ENCODE measurements around the gene TNRC6C.
A peak's percentile ranks its signal among the peaks of the same experiment; 100 is the strongest.
"Not testable (repeated sequence)": the region's sequence is repeated elsewhere in the genome, so short reads cannot be mapped to it uniquely, and the experiment has no call there.

The TNRC6C gene

DNA sequence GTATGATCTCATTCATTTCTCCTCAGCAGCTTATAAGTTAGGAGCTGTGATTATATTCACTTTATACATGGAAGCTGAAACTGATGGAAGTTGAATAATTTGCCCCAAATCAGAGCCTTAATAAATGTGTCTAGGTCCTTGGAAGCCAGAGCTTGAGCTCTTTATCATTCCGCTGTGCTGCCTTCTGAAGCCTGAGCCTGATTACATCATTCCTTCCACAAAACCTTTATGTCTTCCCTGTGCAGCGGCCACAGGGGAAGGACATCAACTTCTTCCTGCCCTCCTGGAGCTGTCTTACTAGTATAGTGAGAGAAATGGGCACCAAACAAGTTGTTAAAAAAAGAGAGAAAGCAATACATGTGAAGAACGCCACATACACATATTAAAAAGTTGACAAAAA, 6.8 kb downstream of the TNRC6C start:
- no peak for DNase-seq

- DNase-seq: no peak
These were observed 8.0 kb downstream of the TNRC6C start for GRCh38 chr17:77966476-77966875.

- DNase-seq: no peak
These were observed 10.3 kb downstream of the TNRC6C start for GRCh38 chr17:77968788-77969187.

GRCh38 chr17:77972271-77972670, 13.8 kb downstream of the TNRC6C start:
- not testable (repeated sequence) for DNase-seq

- no peak for DNase-seq
These were observed 15.4 kb downstream of the TNRC6C start for GRCh38 chr17:77973953-77974352.

- no peak for DNase-seq
These were observed 15.9 kb downstream of the TNRC6C start for GRCh38 chr17:77974396-77974795.

DNA sequence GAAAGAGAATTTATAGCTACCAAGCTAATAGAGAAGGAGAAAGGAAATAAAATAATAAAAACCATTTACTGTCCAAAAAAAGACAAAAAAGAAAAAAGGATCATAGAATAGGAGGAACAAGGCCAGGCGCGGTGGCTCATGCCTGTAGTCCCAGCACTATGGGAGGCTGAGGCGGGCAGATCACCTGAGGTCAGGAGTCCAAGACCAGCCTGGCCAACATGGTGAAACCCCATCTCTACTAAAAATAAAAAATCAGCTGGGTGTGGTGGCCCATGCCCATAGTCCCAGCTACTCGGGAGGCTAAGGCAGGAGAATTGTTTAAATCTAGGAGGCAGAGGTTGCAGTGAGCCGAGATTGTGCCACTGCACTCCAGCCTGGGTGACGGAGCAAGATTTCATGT, 23.9 kb downstream of the TNRC6C start:
- DNase-seq: not testable (repeated sequence)

DNA sequence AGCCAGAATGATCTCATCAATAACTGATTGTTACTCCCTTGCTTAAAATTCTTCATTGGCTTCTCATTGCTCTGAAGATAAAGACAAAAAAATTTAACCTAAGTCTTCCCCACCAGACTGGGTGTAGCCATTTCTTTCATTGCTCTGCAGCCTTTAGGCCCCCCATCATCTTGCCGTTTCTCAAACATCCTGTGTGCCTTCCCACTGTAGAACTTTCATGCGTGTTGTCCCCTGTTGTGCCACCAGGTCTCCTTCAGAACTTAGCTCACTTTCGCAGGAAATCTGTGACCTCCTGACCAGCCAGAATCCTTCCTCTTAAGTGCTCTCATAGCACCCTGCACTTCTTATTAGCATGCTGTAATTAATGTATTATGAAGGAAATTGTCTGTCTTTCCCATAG, 31.8 kb downstream of the TNRC6C start:
- no peak for DNase-seq

- DNase-seq: not testable (repeated sequence)
These were observed 35.2 kb downstream of the TNRC6C start for GRCh38 chr17:77993735-77994134.

DNA sequence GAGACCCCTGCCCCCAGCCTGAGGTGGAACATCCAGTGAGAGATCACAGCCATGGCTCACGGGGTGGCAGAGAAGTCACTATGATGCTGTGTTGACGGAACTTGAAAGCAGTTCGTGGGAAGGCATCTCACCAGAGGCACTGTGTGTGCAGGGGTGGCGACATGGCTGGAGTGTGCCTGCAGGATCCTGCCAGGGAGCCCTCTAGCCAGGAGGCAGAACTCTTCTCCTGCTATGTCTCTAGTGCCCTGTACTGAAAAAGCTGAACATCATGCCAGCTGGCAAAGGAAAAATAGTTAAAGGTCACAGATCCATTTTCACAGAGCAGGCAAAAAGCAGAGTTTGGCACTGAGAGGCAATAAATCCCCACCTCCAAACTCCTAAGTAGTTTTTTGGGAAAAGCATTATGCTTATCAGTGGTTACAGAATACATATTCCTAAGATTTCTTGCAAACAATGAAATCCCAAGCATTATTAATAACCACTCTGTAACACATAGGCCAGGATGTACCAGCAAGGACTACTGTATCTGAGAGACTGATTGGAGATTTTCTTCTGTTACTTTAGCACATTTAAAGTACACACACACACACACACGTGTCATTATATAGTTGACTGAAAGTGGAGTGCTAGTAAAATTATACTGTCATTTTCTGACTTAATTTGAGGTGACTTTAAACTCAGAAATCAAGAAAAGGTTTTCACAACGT, 36.8 kb downstream of the TNRC6C start:
- peak; percentile 28 for DNase-seq

- DNase-seq: no peak
These were observed 37.8 kb downstream of the TNRC6C start for GRCh38 chr17:77996256-77996655.

GRCh38 chr17:77999413-78000173, 41.1 kb downstream of the TNRC6C start:
- no peak for DNase-seq

DNA sequence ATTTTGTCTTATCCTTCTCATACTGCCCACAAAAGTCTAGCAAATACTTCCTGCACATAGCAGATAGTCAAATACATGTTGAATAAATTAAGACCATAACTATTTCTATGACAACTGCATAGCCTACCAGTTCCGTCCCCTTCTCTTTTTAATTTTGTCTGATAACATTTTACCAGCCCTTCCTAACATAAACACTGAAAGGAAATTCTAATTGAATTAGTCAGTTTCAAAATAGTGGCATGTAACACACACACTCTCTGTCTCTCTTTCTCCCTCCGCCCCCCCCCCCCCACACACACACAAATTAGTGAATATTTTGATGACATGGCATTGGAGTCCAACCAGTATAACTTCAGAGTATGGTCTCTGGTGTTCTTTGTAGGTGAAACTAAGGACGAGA, 41.8 kb downstream of the TNRC6C start:
- no peak for DNase-seq

DNA sequence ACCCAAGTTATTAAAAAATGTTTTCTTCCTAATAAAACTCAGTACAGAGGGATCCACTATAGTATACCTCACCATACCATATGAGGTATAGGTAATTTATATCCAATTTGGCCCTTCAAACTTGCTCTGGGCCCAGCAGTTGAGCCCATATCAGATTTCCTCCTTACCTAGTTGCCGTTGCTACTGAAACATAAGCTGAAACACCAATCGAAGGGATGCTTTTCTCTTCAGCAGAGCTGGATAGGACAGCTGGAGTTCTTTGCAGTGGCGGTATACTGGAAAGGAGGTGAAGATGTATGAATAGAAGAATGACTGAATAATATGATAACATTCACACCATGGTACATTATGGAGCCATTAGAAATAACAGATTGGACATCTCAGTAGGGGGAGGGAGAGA, 42.7 kb downstream of the TNRC6C start:
- no peak for DNase-seq

- DNase-seq: no peak
These were observed 43.1 kb downstream of the TNRC6C start for GRCh38 chr17:78001612-78002011.

DNA sequence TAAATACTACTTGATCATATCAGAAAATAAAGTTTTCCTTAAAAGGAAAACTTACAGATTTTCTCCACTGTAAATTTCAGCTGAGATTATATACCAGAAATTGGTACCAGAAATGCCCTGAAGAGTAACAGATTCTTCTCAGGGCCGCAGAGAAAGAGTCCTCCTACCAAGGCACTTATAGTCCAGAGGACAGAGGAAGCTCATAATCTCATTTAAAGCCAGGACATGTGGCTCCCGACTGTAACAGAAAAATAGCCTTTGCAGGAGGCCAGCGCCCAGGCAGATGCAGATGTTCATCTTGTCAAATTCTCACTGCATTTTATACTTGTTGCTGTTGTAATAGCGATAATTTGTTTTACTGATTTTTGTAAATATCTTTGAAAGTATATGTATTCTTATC, 43.7 kb downstream of the TNRC6C start:
- DNase-seq: no peak

DNA sequence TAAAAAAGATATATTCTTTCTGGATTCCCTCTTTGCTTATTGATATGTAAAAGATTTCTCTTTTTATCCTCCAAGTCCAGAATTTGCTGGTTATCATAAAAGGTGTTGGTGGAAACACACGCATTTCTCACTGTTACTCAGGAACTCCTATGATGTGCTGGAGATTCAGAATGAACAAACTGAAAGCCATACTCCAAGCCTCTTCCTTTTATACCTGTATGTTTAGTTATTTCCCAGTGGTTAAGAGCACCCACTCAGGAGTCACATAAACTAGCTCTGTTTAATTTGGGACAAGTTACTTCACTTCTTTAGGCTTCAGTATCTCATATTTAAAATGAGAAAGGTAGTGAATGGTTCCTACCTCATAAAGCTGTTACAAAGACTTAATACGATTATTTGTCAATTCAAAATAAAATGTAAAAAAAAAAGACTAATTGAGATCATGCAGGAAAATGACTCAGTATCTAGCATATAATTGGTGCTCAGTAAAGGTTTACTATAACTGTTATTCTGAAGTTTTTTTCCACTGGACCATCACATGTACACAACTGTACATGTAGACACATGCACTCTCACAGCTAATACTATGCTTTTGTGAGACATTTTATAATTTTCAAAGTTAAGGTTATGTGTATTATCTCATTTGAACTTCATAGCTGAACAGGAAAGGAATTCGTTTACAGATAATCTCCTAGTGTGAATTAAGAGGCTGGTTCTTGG, 47.1 kb downstream of the TNRC6C start:
- DNase-seq: no peak

DNA sequence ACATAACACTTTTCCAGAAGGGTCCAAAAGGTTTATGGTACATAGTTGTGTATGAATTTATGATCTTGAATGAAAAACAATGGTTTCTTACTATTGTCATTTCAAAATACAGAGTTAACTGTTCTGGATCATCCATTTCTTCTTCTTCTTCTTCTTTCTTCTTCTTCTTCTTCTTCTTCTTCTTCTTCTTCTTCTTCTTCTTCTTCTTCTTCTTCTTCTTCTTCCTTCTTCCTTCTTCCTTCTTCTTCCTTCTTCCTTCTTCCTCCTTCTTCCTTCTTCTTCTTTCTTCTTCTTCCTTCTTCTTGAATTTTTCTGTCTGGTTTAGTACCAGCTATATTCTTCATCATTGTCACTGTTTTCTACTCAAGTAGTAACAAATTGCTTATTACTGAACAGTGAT, 47.8 kb downstream of the TNRC6C start:
- DNase-seq: no peak

DNA sequence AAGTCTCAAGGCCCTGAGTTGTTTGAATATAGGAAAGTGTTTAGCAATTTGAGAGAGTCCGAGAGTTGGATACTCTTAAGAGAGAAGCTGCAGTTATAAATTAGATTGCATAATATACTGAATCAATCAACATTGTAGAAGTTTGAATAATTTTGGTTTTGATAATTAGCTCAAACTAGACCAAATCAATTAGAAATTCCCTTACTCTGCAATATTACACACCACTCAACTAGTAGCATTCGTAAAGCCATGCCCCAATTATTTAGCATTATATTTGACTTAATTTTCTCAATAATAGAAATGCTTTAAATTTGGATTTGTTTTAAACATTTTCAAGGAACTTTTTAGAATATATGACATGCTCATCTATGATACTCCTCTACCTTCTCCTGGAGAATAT, 49.1 kb downstream of the TNRC6C start:
- no peak for DNase-seq

DNA sequence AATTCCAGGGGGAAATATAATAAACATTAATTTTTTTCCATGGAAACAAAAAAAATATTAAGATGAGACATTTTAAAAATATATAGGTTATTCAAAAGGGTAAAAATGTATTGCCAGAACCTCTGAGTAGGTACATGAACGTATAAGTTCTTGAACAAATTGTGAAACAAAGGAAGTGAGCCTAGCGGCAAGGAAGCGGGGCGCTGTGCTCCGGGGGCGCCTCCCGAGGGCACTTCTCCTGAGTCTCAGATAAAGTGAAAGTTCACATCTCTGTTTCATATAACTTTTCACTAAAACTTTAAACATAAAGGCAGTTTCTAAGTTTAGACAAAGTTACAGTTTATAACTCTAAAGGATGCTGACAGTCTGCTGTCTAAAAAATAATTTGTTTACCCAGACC, 52.3 kb downstream of the TNRC6C start:
- DNase-seq: peak; percentile 38

GRCh38 chr17:78012428-78012827, 53.9 kb downstream of the TNRC6C start:
- no peak for DNase-seq

- peak; percentile 44 for DNase-seq
These were observed 55.4 kb downstream of the TNRC6C start for GRCh38 chr17:78013683-78014467.

- DNase-seq: no peak
These were observed 56.1 kb downstream of the TNRC6C start for GRCh38 chr17:78014646-78015045.
